D721Med (cell line): ENCODE measurements around the gene MYORG.
"Not testable (repeated sequence)": the region's sequence is repeated elsewhere in the genome, so short reads cannot be mapped to it uniquely, and the experiment has no call there.

Experiments
- DNase-seq: peaks from one replicate; pipeline ENCODE4 v3.0.0; 2011; ENCODE audit warnings: low spot score; ENCODE audit not compliant: insufficient read length
- FAIRE-seq: peaks from 2 replicates; lab custom pipeline; 2011; peaks lifted over from hg19 to GRCh38; lab: Jason Lieb, UNC
- CTCF ChIP-seq: IDR thresholded peaks from 2 replicates; pipeline ENCODE4 v1.5.1; 2012; ENCODE audit warnings: mild to moderate bottlenecking, control low read depth; ENCODE audit not compliant: insufficient read depth; ENCODE audit errors: missing control alignments

MYORG gene

GRCh38 chr9:34362614-34363214 lies 14.0 kb downstream of the MYORG start:
- no peak for TF ChIP-seq CTCF
- FAIRE-seq, result no peak
- no peak for DNase-seq

- FAIRE-seq, DNase-seq: not testable (repeated sequence)
Observed at GRCh38 chr9:34352957-34353356, 23.7 kb downstream of the MYORG start.

- FAIRE-seq, result not testable (repeated sequence)
Observed at GRCh38 chr9:34352122-34352652, 24.5 kb downstream of the MYORG start.

GRCh38 chr9:34349324-34349723 lies 27.4 kb downstream of the MYORG start:
- FAIRE-seq (no peak), DNase-seq (no peak)
- no peak for TF ChIP-seq CTCF

More at GRCh38 chr9:34352122-34352652, 24.5 kb downstream of the MYORG start:
- DNase-seq, result not testable (repeated sequence)

- no peak for TF ChIP-seq CTCF
- no peak for FAIRE-seq
- no peak for DNase-seq
Observed at GRCh38 chr9:34347800-34348158, 28.9 kb downstream of the MYORG start.

GRCh38 chr9:34346873-34347799 lies 29.6 kb downstream of the MYORG start:
- FAIRE-seq (no peak), DNase-seq (no peak)
- TF ChIP-seq CTCF, result no peak

- no peak for DNase-seq
- FAIRE-seq, result no peak
- no peak for TF ChIP-seq CTCF
Observed at GRCh38 chr9:34343605-34344004, 33.1 kb downstream of the MYORG start.

- FAIRE-seq, result no peak
- no peak for TF ChIP-seq CTCF
- DNase-seq, result no peak
Observed at GRCh38 chr9:34343090-34343489, 33.6 kb downstream of the MYORG start.
